HEK293 (cell line): ENCODE measurements around the gene PARD3.

Experiments
- CTCF ChIA-PET: fragments of 350-600 bp; formaldehyde crosslinking; extraction: SDS; loops from one replicate; lab custom pipeline; 2021; ENCODE audit warnings: antibody characterized with exemption; lab: Yijun Ruan, JAX
- POLR2A ChIA-PET: fragments of 300-600 bp; formaldehyde crosslinking; extraction: SDS; loops from one replicate; lab custom pipeline; 2020; ENCODE audit warnings: antibody characterized with exemption, inconsistent platforms; lab: Yijun Ruan, JAX
- H3K27ac ChIP-seq: fragments of 200-500 bp; sonication (Bioruptor generic); 2 replicates; pipeline ENCODE4 v1.5.1; 2014; ENCODE audit warnings: low read depth, low read length, control low read depth, inconsistent platforms; ENCODE audit errors: extremely low read depth
- H3K36me3 ChIP-seq, 2 experiments: fragments of 200-500 bp in 1 of 2; sonication (Bioruptor generic) in 1 of 2; 1 replicate in 1 of 2; 2 replicates in 1 of 2; pipeline ENCODE4 v1.5.1; 2014 to 2017; ENCODE audit warnings: inconsistent platforms in 2 of 2, low read length in 2 of 2; ENCODE audit not compliant: control insufficient read depth in 2 of 2, insufficient read depth in 1 of 2
- H3K4me1 ChIP-seq: fragments of 200-500 bp; sonication (Bioruptor generic); 2 replicates; pipeline ENCODE4 v1.5.1; 2014; ENCODE audit warnings: mild to moderate bottlenecking, low read length, inconsistent platforms; ENCODE audit not compliant: control insufficient read depth, insufficient read depth
- H3K4me3 ChIP-seq: 2 replicates; pipeline ENCODE4 v1.5.1; 2011; ENCODE audit warnings: low read depth, mild to moderate bottlenecking, control low read depth, low read length, moderate library complexity
- H3K9me3 ChIP-seq: fragments of 200-500 bp; sonication (Bioruptor generic); 2 replicates; pipeline ENCODE4 v1.5.1; 2014; ENCODE audit warnings: low read depth, low read length, inconsistent platforms; ENCODE audit not compliant: control insufficient read depth, insufficient read depth
- ATF2 ChIP-seq: fragments of 450-650 bp; formaldehyde crosslinking; IDR thresholded peaks from 2 replicates; pipeline ENCODE4 v1.5.1; 2016; ENCODE audit warnings: missing biosample characterization, missing genetic modification characterization, low read depth
- GLIS2 ChIP-seq: fragments of 450-650 bp; formaldehyde crosslinking; IDR thresholded peaks from 2 replicates; pipeline ENCODE4 v1.5.1; 2016; ENCODE audit warnings: missing biosample characterization, missing genetic modification characterization
- REST ChIP-seq: fragments of 450-650 bp; formaldehyde crosslinking; IDR thresholded peaks from 2 replicates; pipeline ENCODE4 v1.5.1; 2016; ENCODE audit warnings: missing biosample characterization, missing genetic modification characterization
- SCRT2 ChIP-seq: fragments of 450-650 bp; formaldehyde crosslinking; IDR thresholded peaks from 2 replicates; pipeline ENCODE4 v1.5.1; 2016; ENCODE audit warnings: missing biosample characterization, missing genetic modification characterization
- ZBTB21 ChIP-seq: fragments of 450-650 bp; formaldehyde crosslinking; IDR thresholded peaks from 2 replicates; pipeline ENCODE4 v1.5.1; 2017; ENCODE audit warnings: missing biosample characterization, missing genetic modification characterization
- ZBTB26 ChIP-seq: fragments of 450-650 bp; formaldehyde crosslinking; optimal IDR thresholded peaks from 2 replicates; pipeline ENCODE3; 2016; ENCODE audit warnings: missing biosample characterization, mild to moderate bottlenecking, missing genetic modification characterization
- ZNF112 ChIP-seq: fragments of 450-650 bp; formaldehyde crosslinking; IDR thresholded peaks from 2 replicates; pipeline ENCODE4 v1.5.0; 2017; ENCODE audit warnings: missing biosample characterization, missing genetic modification characterization
- ZNF133 ChIP-seq: fragments of 450-650 bp; formaldehyde crosslinking; IDR thresholded peaks from 2 replicates; pipeline ENCODE4 v1.5.1; 2016; ENCODE audit warnings: missing biosample characterization, missing genetic modification characterization
- ZNF140 ChIP-seq: fragments of 450-650 bp; formaldehyde crosslinking; IDR thresholded peaks from 2 replicates; pipeline ENCODE4 v1.5.1; 2016; ENCODE audit warnings: missing biosample characterization, missing genetic modification characterization
- ZNF157 ChIP-seq: fragments of 450-650 bp; formaldehyde crosslinking; IDR thresholded peaks from 2 replicates; pipeline ENCODE4 v1.5.1; 2016; ENCODE audit warnings: missing biosample characterization, missing genetic modification characterization
- ZNF223 ChIP-seq: fragments of 450-650 bp; formaldehyde crosslinking; IDR thresholded peaks from 2 replicates; pipeline ENCODE4 v1.5.1; 2016; ENCODE audit warnings: missing biosample characterization, missing genetic modification characterization
- ZNF416 ChIP-seq: fragments of 450-650 bp; formaldehyde crosslinking; IDR thresholded peaks from 2 replicates; pipeline ENCODE4 v1.5.1; 2016; ENCODE audit warnings: missing biosample characterization, missing genetic modification characterization
- ZNF530 ChIP-seq: fragments of 450-650 bp; formaldehyde crosslinking; IDR thresholded peaks from 2 replicates; pipeline ENCODE4 v1.5.1; 2016; ENCODE audit warnings: low read depth, missing biosample characterization, missing genetic modification characterization
- ZNF629 ChIP-seq: fragments of 450-650 bp; formaldehyde crosslinking; IDR thresholded peaks from 2 replicates; pipeline ENCODE4 v1.5.1; 2017; ENCODE audit warnings: missing biosample characterization, missing genetic modification characterization
- ZNF701 ChIP-seq: fragments of 450-650 bp; formaldehyde crosslinking; IDR thresholded peaks from 2 replicates; pipeline ENCODE4 v1.5.1; 2016; ENCODE audit warnings: missing biosample characterization, missing genetic modification characterization
- ZNF768 ChIP-seq: fragments of 450-650 bp; formaldehyde crosslinking; IDR thresholded peaks from 2 replicates; pipeline ENCODE4 v1.5.1; 2018; ENCODE audit warnings: missing biosample characterization, mild to moderate bottlenecking, missing genetic modification characterization
- ZSCAN23 ChIP-seq: fragments of 450-650 bp; formaldehyde crosslinking; IDR thresholded peaks from 2 replicates; pipeline ENCODE4 v1.5.1; 2016; ENCODE audit warnings: missing biosample characterization, missing genetic modification characterization
- ZSCAN4 ChIP-seq: fragments of 450-650 bp; formaldehyde crosslinking; IDR thresholded peaks from 2 replicates; pipeline ENCODE4 v1.5.1; 2017; ENCODE audit warnings: missing biosample characterization, missing genetic modification characterization
- ZXDB ChIP-seq: fragments of 450-650 bp; formaldehyde crosslinking; IDR thresholded peaks from 2 replicates; pipeline ENCODE4 v1.5.1; 2016; ENCODE audit warnings: missing biosample characterization, missing genetic modification characterization

Gene PARD3

GRCh38 chr10:34549953-34550352 is 265.1 kb downstream of the PARD3 start:
- Histone ChIP-seq H3K4me1 (no peaks in the 10 kb centered on the region), H3K27ac (no peak overlapping the region), H3K36me3 (no peaks in the 10 kb centered on the region), H3K4me3 (no peak overlapping the region), H3K9me3 (no peaks in the 10 kb centered on the region)
- TF ChIP-seq ZBTB21 (tag by site-specific recombination) = no peak
- TF ChIP-seq ZNF157 (tag by site-specific recombination) = peak; percentile 81
- CTCF ChIA-PET = interaction anchor here (0.7 kb wide), 1 partner anchor 522 kb away, joined by 3 read pairs; no protein-coding TSS in a partner anchor
- POLR2A ChIA-PET = no interaction called here

- ChIA-PET CTCF (no interaction called here), POLR2A (no interaction called here)
- TF ChIP-seq SCRT2 (tag by site-specific recombination) = peak; percentile 59
- no peak for TF ChIP-seq ZNF140 (tag by site-specific recombination)
- Histone ChIP-seq H3K9me3 (no peaks in the 10 kb centered on the region), H3K4me1 (no peaks in the 10 kb centered on the region), H3K27ac (no peak overlapping the region), H3K4me3 (no peak overlapping the region), H3K36me3 (no peaks in the 10 kb centered on the region)
These were observed 266.1 kb downstream of the PARD3 start for GRCh38 chr10:34549001-34549400.

GRCh38 chr10:34548466-34548865 is 266.6 kb downstream of the PARD3 start:
- no peak overlapping the region for H3K4me3 ChIP-seq
- H3K9me3 ChIP-seq = no peaks in the 10 kb centered on the region
- ChIA-PET POLR2A (no interaction called here), CTCF (no interaction called here)
- no peak overlapping the region for H3K27ac ChIP-seq
- no peaks in the 10 kb centered on the region for H3K36me3 ChIP-seq
- H3K4me1 ChIP-seq = no peaks in the 10 kb centered on the region
- TF ChIP-seq REST (tag by site-specific recombination) = no peak
- no peak for TF ChIP-seq ZNF133 (tag by site-specific recombination)
- TF ChIP-seq, all 188 proteins: peak for 0

- no peak overlapping the region for H3K27ac ChIP-seq
- H3K9me3 ChIP-seq = no peaks in the 10 kb centered on the region
- TF ChIP-seq ATF2 (tag by site-specific recombination) = peak; percentile 58; the same call in 1 of the 2 replicates
- TF ChIP-seq ZNF768 (tag by site-specific recombination) = no peak
- no peaks in the 10 kb centered on the region for H3K4me1 ChIP-seq
- CTCF ChIA-PET = no interaction called here
- no peak overlapping the region for H3K4me3 ChIP-seq
- POLR2A ChIA-PET = no interaction called here
- H3K36me3 ChIP-seq = no peaks in the 10 kb centered on the region
These were observed 267.4 kb downstream of the PARD3 start for GRCh38 chr10:34547695-34548094.

GRCh38 chr10:34547291-34547690 is 267.8 kb downstream of the PARD3 start:
- H3K36me3 ChIP-seq = no peaks in the 10 kb centered on the region
- H3K4me1 ChIP-seq = no peaks in the 10 kb centered on the region
- no peak overlapping the region for H3K4me3 ChIP-seq
- no peak overlapping the region for H3K27ac ChIP-seq
- POLR2A ChIA-PET = no interaction called here
- CTCF ChIA-PET = no interaction called here
- no peaks in the 10 kb centered on the region for H3K9me3 ChIP-seq
- TF ChIP-seq ZNF223 (tag by site-specific recombination) = no peak
- no peak for TF ChIP-seq ZNF416 (tag by site-specific recombination)
- TF ChIP-seq ZSCAN23 (tag by site-specific recombination) = no peak
- TF ChIP-seq ZNF629 (tag by site-specific recombination) = no peak
- TF ChIP-seq ZSCAN4 = no peak
- no peak for TF ChIP-seq ZXDB (tag by site-specific recombination)
- TF ChIP-seq ZBTB26 (tag by site-specific recombination) = no peak
- no peak for TF ChIP-seq GLIS2
- TF ChIP-seq ZNF112 (tag by site-specific recombination) = no peak
- TF ChIP-seq ZNF701 (tag by site-specific recombination) = no peak
- TF ChIP-seq ZNF530 (tag by site-specific recombination) = no peak
